ENCODE results near the gene ITM2C.
A peak's percentile ranks its signal among the peaks of the same experiment; 100 is the strongest.

The ITM2C gene

GRCh38 chr2:230840301-230840700, 24.4 kb upstream of the ITM2C start:
- Mint-ChIP-seq H3K27me3 (peaks cover 24% of the 10 kb centered on the region), H3K4me3 (no peak overlapping the region), H3K27ac (no peak overlapping the region), H3K9me3 (peaks cover 5 to 26% of the 10 kb centered on the region in 2 donors), H3K4me1 (no peaks in the 10 kb centered on the region)
- no peak for DNase-seq
- no peak for ATAC-seq

DNA sequence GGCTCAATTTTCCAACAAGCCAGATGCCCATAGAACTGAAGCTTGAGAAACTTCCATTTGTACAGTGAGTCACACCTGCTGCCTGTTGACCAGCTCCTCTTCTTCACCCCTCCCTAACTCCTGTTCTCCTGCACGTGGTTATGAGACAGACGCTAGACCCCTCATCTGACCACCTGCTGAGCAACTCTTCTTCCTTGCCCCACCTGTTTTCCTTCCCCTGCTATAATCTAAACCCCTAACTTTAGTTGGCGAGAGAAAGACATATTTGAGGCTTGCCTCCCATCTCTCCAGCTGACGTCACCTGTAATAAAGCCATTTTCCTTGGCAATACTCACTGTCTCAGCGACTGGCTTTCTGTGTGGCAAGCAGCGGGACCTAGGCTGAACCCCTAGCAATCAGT, 22.3 kb upstream of the ITM2C start:
- peaks cover 2% of the 10 kb centered on the region for H3K4me1 Mint-ChIP-seq
- DNase-seq (no peak), ATAC-seq (no peak)
- peaks cover 32% of the 10 kb centered on the region for H3K27me3 Mint-ChIP-seq
- H3K27ac Mint-ChIP-seq, result no peak overlapping the region
- no peak overlapping the region for H3K4me3 Mint-ChIP-seq
- H3K9me3 Mint-ChIP-seq, result peaks cover 5 to 21% of the 10 kb centered on the region in 2 donors

DNA sequence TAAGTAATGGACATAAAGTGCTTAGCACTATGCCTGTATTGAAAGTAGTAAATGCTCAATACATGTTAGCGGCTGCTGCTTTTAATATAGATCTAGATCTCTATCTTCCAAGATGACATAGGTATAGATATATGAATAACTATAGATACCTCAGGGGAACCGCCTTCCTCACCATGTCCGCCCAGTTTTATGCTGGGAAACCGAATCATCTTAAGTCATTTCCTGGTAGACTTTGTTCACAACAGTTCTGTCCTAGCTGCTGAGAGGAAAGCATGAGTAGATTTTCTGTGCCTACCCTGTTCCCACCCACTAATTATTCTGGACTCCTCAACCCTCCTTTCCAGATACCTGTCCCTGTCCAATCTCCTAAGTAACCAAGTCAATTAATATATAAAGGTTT, 21.6 kb upstream of the ITM2C start:
- Mint-ChIP-seq H3K9me3 (peaks cover 4 to 14% of the 10 kb centered on the region in 2 donors), H3K27me3 (peaks cover 32% of the 10 kb centered on the region), H3K4me1 (peaks cover 9% of the 10 kb centered on the region), H3K27ac (peak overlapping the region in 1 of 2 donors; percentile 38), H3K4me3 (no peak overlapping the region)
- no peak for DNase-seq
- no peak for ATAC-seq

- Mint-ChIP-seq H3K9me3 (no peaks in the 10 kb centered on the region), H3K27ac (no peak overlapping the region), H3K27me3 (peaks cover 55% of the 10 kb centered on the region), H3K4me1 (peaks cover 16% of the 10 kb centered on the region), H3K4me3 (no peak overlapping the region)
- DNase-seq (no peak), ATAC-seq (no peak)
These were observed 18.4 kb upstream of the ITM2C start for GRCh38 chr2:230846360-230846759.

DNA sequence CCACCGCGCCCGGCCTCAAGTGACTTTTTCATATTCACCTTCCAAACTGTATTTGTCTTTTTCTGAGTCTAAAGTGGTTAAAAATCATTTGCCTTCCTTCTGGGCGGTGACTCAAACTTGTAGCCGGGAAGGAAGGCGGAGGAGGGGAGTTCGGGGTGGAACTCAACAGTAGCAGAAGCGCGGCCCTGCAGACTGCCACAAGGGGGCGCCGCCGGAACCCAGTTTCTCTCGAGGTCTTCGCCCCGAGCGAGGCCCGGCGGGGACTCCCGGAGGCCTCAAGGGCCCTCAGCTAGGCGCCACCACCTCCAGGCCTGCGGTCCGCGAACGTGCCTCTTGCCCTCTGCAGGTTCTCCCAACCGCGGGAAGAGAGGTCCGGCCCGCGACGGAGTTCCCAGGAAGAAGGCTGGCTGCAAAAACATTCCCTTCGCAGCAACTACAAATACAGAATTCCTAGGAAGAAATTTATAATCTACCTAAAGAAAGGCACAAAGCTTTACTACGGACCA, 16.8 kb upstream of the ITM2C start:
- peaks cover 52% of the 10 kb centered on the region for H3K27me3 Mint-ChIP-seq
- ATAC-seq (peak; percentile 96), DNase-seq (peak; percentile 90 to 92)
- H3K9me3 Mint-ChIP-seq, result no peaks in the 10 kb centered on the region
- H3K27ac Mint-ChIP-seq, result peak overlapping the region in 1 of 2 donors; percentile 61
- H3K4me1 Mint-ChIP-seq, result peaks cover 16% of the 10 kb centered on the region
- peak overlapping the region in 1 of 2 donors; percentile 46 for H3K4me3 Mint-ChIP-seq

DNA sequence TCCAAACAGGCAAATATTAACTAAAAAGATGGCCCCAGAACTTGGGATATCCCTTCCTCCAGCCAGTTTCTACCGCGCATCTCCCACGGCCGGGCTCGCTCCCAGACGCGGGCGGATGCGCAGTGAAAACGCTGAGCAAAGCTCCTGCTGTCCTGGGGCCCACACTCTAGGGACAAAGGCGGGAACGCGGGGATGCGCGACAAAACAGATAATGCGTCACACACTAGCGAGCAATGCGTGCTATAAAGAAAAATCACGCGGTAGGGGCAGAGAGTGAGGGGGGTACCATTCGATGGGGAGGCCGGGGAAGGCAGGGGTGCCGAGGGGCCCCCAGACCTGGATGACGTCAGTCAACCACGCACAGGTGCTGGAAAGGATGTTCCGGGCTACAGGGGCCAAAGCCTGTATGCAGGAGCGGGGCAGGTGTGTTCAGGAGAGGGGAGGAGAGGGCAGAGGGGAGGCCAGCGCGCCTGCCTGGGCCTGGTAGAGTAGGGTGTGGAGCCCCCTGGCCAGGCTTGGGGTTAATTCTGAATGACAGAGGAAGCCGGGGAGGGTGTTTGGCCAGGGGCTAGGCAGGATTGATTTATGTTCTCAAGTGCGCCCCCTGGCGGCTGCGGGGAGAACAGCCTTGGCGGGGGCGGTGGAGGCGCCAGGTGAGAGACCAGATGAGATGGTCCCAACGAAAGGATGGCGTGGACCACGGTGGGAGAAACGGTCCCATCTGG, 14.9 kb upstream of the ITM2C start:
- H3K27ac Mint-ChIP-seq, result no peak overlapping the region

GRCh38 chr2:230850358-230850658, 14.4 kb upstream of the ITM2C start:
- DNase-seq (no peak), ATAC-seq (no peak)
- Mint-ChIP-seq H3K4me3 (no peak overlapping the region), H3K27me3 (peaks cover 59% of the 10 kb centered on the region), H3K27ac (no peak overlapping the region), H3K9me3 (no peaks in the 10 kb centered on the region), H3K4me1 (peaks cover 16% of the 10 kb centered on the region)

More for the DNA sequence above, 14.9 kb upstream of the ITM2C start:
- peak; percentile 48 for ATAC-seq
- H3K27me3 Mint-ChIP-seq, result peaks cover 61% of the 10 kb centered on the region
- no peaks in the 10 kb centered on the region for H3K9me3 Mint-ChIP-seq
- DNase-seq, result peak; percentile 74 to 77
- no peak overlapping the region for H3K4me3 Mint-ChIP-seq
- H3K4me1 Mint-ChIP-seq, result peaks cover 16% of the 10 kb centered on the region

DNA sequence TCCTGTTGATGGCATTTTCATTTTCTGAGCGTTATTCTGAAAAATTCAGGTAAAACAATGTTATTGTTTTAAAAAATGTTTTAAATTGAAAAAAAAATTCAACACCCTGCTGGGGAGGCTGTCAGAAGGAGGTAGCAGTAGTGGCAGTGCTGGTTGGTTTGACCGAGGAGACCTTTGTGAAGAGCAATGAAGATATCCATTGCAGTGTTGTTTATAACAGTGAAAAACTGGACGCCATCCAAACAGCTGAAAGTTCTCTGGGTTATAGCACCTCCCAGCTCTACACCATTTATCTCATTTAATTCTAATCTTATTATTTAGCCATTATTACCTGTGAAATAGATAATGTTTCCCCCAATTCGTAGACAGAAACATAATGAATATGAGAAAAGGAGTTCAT, 12.6 kb upstream of the ITM2C start:
- peaks cover 67% of the 10 kb centered on the region for H3K27me3 Mint-ChIP-seq
- no peak for ATAC-seq

GRCh38 chr2:230861552-230862255, 3.0 kb upstream of the ITM2C start:
- peaks cover 50% of the 10 kb centered on the region for H3K4me1 Mint-ChIP-seq
- peak; percentile 28 for ATAC-seq
- no peaks in the 10 kb centered on the region for H3K9me3 Mint-ChIP-seq
- peak overlapping the region; percentile 2 to 54 for H3K4me3 Mint-ChIP-seq
- DNase-seq, result no peak
- peak overlapping the region; percentile 1 to 5 for H3K27ac Mint-ChIP-seq
- H3K27me3 Mint-ChIP-seq, result peaks cover 21% of the 10 kb centered on the region

More for the DNA sequence above, 12.6 kb upstream of the ITM2C start:
- no peak for DNase-seq
- H3K9me3 Mint-ChIP-seq, result no peaks in the 10 kb centered on the region
- no peak overlapping the region for H3K27ac Mint-ChIP-seq
- H3K4me1 Mint-ChIP-seq, result peaks cover 16% of the 10 kb centered on the region
- no peak overlapping the region for H3K4me3 Mint-ChIP-seq

- ATAC-seq, result no peak
- Mint-ChIP-seq H3K27me3 (peaks cover 17% of the 10 kb centered on the region), H3K9me3 (no peaks in the 10 kb centered on the region), H3K27ac (no peak overlapping the region), H3K4me1 (peaks cover 55% of the 10 kb centered on the region), H3K4me3 (no peak overlapping the region)
- DNase-seq, result no peak
These were observed 2.5 kb upstream of the ITM2C start for GRCh38 chr2:230862292-230862691.

GRCh38 chr2:230863031-230863430, 1.7 kb upstream of the ITM2C start:
- Mint-ChIP-seq H3K27ac (no peak overlapping the region), H3K27me3 (peaks cover 9% of the 10 kb centered on the region), H3K4me3 (no peak overlapping the region), H3K4me1 (peaks cover 63% of the 10 kb centered on the region), H3K9me3 (no peaks in the 10 kb centered on the region)
- DNase-seq, result no peak
- ATAC-seq, result no peak

- H3K9me3 Mint-ChIP-seq, result no peaks in the 10 kb centered on the region
- DNase-seq, result no peak
These were observed 1.2 kb upstream of the ITM2C start for GRCh38 chr2:230863442-230864121.

DNA sequence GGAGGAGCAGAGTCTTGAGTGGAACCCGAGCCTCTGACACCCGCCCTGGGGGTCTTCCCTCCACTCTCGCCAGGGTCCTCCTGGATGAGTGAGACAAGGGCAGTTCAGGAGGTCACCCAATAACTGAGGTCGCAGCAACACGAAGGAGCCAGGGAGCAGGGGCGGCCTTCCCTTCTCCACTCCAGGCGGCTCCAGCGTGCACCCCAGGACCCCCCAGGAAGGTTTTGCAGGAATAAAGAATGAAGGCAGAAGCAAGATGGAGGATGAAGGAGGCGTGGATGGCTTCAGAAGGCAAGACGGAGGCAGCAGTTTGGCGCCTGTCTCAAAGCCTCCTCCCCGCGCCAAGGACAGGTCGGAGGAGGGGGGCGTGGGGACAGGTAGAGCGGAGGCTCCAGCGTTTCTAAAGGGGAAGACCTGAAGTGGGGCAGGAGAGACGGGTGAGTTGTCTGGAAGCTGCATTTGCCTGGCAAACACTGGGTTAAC, 579 bp upstream of the ITM2C start:
- Mint-ChIP-seq H3K4me1 (peaks cover 73% of the 10 kb centered on the region), H3K4me3 (peak overlapping the region; percentile 88 to 89), H3K9me3 (no peaks in the 10 kb centered on the region), H3K27ac (peak overlapping the region in 1 of 2 donors; percentile 64), H3K27me3 (peaks cover 6% of the 10 kb centered on the region)
- ATAC-seq (no peak), DNase-seq (no peak)

More at GRCh38 chr2:230863442-230864121, 1.2 kb upstream of the ITM2C start:
- Mint-ChIP-seq H3K27me3 (peaks cover 6% of the 10 kb centered on the region), H3K4me3 (peak overlapping the region; percentile 88 to 89), H3K4me1 (peaks cover 68% of the 10 kb centered on the region), H3K27ac (no peak overlapping the region)
- ATAC-seq, result no peak

GRCh38 chr2:230865307-230865765, 594 bp downstream of the ITM2C start:
- no peak for DNase-seq
- H3K27ac Mint-ChIP-seq, result peak overlapping the region; percentile 86 to 88
- ATAC-seq, result peak; percentile 8
- H3K9me3 Mint-ChIP-seq, result no peaks in the 10 kb centered on the region
- peaks cover 6% of the 10 kb centered on the region for H3K27me3 Mint-ChIP-seq
- peak overlapping the region; percentile 88 to 89 for H3K4me3 Mint-ChIP-seq
- peaks cover 85% of the 10 kb centered on the region for H3K4me1 Mint-ChIP-seq

Data from stimulated activated naive CD8-positive, alpha-beta T cell treated with anti-CD3 and anti-CD28 coated beads, Interleukin-15, amount 100 ng/mL, for 72 hours (primary cell).